ENCODE measurements around the gene AK5.

GRCh38 chr1:77484926-77485325, 203.1 kb downstream of the AK5 start:
- TF ChIP-seq CTCF (IDR thresholded peaks at IDR 0.05; ENCODE audit: low read depth, low read length, poor library complexity, severe bottlenecking) (no peak), EZH2phosphoT487 (IDR thresholded peaks at IDR 0.05; ENCODE audit: borderline replicate concordance, low read length) (no peak)
